A549 treated with AZD2906 at 1 μM for 4 hours (cell line): Measurements from ENCODE around the gene L1CAM. TPM values are rescaled to one million over a fixed set of nuclear protein-coding genes. Genes with fewer than 3 reads are reported as not detected.

Source experiments
- total RNA-seq: library from RNA; stranded (reverse); fragments of 200-300 nt; extraction: Qiagen RNA extraction; gene quantifications from 5 replicates; pipeline ENCODE4 v1.2.3, GENCODE V29; 2022

Gene L1CAM
- 18.4 to 20.7 TPM (median 20.2 TPM) in 5 replicates for total RNA-seq

GRCh38 chrX:153885968-153886903 lies at the start of gene L1CAM:
Gene L1CAM (minus strand): TSS chrX:153886173. CDS start chrX:153875836, 10,337 bp downstream.

DNA sequence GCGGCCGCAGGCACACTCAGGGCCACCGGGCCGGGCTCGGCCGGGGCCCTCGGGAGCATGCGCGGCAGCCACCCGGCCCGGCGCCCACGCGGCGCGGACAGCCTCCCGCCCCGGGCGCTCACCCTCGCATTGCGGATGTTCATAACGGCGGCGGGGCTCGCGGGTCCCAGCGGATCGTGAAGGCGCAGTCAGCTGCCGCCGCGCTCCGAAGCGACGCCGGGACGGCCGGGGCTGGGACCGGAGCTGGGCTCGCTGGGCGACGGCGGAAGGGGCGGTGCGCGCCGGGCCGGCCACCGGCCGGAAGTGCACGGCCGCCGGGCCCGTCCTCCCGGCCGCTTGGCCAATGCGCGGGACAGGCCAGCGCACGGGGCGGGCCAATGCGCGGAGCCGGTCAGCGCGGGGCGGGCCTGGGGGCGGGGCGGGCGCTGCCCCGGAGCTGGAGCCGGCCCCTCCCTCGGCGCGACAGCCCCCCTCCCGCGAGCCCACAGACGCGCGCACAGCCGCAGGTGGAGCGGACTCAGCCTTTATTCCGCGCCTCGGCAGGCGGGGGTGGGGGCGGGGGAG lies 48.9 kb upstream of the L1CAM start, which contains the start of gene NAA10:
Gene NAA10, minus strand, starts transcription at position 276 of the 564 bp plus-strand sequence. Its CDS starts 133 bp downstream, at position 143.

GRCh38 chrX:153925739-153926551 lies 40.0 kb upstream of the L1CAM start, which contains the start of gene ARHGAP4:
Gene ARHGAP4 (minus strand): TSS chrX:153926264. CDS start chrX:153926202, 62 bp downstream.

DNA sequence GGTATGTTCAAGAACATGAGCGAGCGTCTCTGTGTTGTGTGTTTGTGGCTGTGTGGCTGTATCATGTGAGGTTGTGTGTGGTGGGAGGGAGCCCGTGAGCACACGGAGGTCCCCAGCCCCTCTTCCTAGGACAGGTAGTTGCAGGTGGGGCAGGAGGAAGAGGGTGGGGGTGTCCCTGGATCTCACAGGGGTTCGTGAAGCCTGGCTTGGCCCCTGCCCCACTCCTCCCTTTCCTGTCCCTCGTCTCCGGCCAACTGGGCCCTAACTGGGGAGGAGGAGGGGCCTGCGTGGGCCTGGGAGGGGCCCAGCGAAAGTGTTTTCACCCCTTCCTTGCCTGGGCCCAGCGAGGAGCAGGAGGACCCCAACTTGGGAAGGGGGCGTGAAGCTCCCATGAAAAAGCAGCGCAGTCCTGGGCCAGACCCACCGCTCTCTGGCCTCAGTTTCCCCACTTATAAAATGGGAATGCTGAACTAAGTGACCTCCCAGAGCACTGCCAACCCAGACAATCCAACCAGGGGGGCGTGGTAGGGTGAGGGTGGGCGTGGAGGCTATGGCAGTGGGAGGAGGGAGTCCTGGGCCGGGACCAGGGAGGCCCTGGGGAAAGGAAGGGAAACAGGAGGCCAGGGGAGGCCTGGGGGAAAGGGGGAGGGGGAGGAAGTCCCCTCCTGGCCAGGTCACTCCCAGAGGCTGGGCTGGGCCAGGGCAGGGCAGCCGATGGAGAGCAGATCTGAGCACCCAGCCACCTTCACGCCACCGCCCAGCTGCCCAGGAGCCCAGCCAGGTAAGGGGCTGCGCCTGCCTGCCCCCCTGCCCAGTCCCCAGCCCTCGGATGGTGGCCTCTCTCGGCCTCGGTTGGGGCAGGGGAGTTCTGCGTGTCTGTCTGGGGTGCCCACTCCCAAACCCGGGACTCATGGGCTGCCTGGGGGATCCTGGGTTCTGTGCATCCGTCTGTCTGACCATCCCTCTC lies 18.3 kb upstream of the L1CAM start, which contains the start of gene AVPR2:
Gene AVPR2, plus strand, starts transcription at position 683 of the 967 bp plus-strand sequence. CDS start 473 bp downstream, outside the sequence.

GRCh38 chrX:153829799-153830639 lies 56.0 kb downstream of the L1CAM start, which contains the start of gene PDZD4:
Gene PDZD4 (minus strand): TSS chrX:153830544. CDS start chrX:153830298, 246 bp downstream.

Other genes with a start within 250 kb of the L1CAM start
- 1.3 to 1.7 TPM (median 1.5 TPM) in 5 replicates for gene DUSP9, start 239.0 kb downstream of the L1CAM start, total RNA-seq
- gene PNCK, start 212.4 kb downstream of the L1CAM start, total RNA-seq = 0.18 to 0.34 TPM (median 0.21 TPM) in 5 replicates
- 11.5 to 14.1 TPM (median 13.2 TPM) in 5 replicates for gene SLC6A8, start 198.2 kb downstream of the L1CAM start, total RNA-seq
- gene BCAP31, start 161.8 kb downstream of the L1CAM start, total RNA-seq = 372 to 463 TPM (median 375 TPM) in 5 replicates
- gene ABCD1, start 161.3 kb downstream of the L1CAM start, total RNA-seq = 2.6 to 4.2 TPM (median 3.9 TPM) in 5 replicates
- gene PLXNB3, start 121.9 kb downstream of the L1CAM start, total RNA-seq = 2.4 to 4.5 TPM (median 2.8 TPM) in 5 replicates
- gene SRPK3, start 105.1 kb downstream of the L1CAM start, total RNA-seq = 0.03 to 0.11 TPM (median 0.06 TPM) in 3 of 5 replicates, not detected in the others
- gene IDH3G, start 91.8 kb downstream of the L1CAM start, total RNA-seq = 61.9 to 65.9 TPM (median 63.5 TPM) in 5 replicates
- 359 to 445 TPM (median 413 TPM) in 5 replicates for gene SSR4, start 91.5 kb downstream of the L1CAM start, total RNA-seq
- gene PDZD4, start 55.6 kb downstream of the L1CAM start, total RNA-seq = 3.0 to 3.7 TPM (median 3.5 TPM) in 5 replicates
- gene AVPR2, start 18.5 kb upstream of the L1CAM start, total RNA-seq = 0.06 TPM in 1 of 5 replicates, not detected in the others
- gene ARHGAP4, start 40.1 kb upstream of the L1CAM start, total RNA-seq = 1.1 to 2.3 TPM (median 2.1 TPM) in 5 replicates
- gene NAA10, start 48.9 kb upstream of the L1CAM start, total RNA-seq = 203 to 232 TPM (median 216 TPM) in 5 replicates
- gene RENBP, start 58.5 kb upstream of the L1CAM start, total RNA-seq = 0.09 to 0.20 TPM (median 0.10 TPM) in 5 replicates
- 35.4 to 39.4 TPM (median 36.3 TPM) in 5 replicates for gene HCFC1, start 85.6 kb upstream of the L1CAM start, total RNA-seq
- gene TMEM187, start 86.6 kb upstream of the L1CAM start, total RNA-seq = 4.5 to 6.7 TPM (median 5.5 TPM) in 5 replicates
- gene IRAK1, start 133.7 kb upstream of the L1CAM start, total RNA-seq = 203 to 220 TPM (median 217 TPM) in 5 replicates
- 18.6 to 21.3 TPM (median 20.3 TPM) in 5 replicates for gene MECP2, start 211.5 kb upstream of the L1CAM start, total RNA-seq